Measurements from ENCODE around the gene NCK1.

Gene NCK1

GRCh38 chr3:136882571-136882970 is 20.6 kb downstream of the NCK1 start:
- Histone ChIP-seq H3K79me2 (peaks cover 59% of the 10 kb centered on the region), H3K9me3 (ENCODE audit: control insufficient read depth, low read length) (no peaks in the 10 kb centered on the region), H3K27me3 (ENCODE audit: control insufficient read depth, insufficient read depth, low read length) (no peaks in the 10 kb centered on the region), H3K9ac (no peak overlapping the region), H3K27ac (no peak overlapping the region), H3K36me3 (ENCODE audit: control insufficient read depth, insufficient read depth, low read length) (no peaks in the 10 kb centered on the region), H2AFZ (no peak overlapping the region), H3K4me3 (ENCODE audit: low read depth, low read length) (no peak overlapping the region), H3K4me1 (peaks cover 3% of the 10 kb centered on the region), H3K4me2 (ENCODE audit: low read length) (no peak overlapping the region)
- no peak for TF ChIP-seq CTCF (IDR thresholded peaks at IDR 0.05)

- H3K27ac ChIP-seq = no peak overlapping the region
- H3K27me3 ChIP-seq (ENCODE audit: control insufficient read depth, insufficient read depth, low read length) = no peaks in the 10 kb centered on the region
- H3K9me3 ChIP-seq (ENCODE audit: control insufficient read depth, low read length) = no peaks in the 10 kb centered on the region
- H3K9ac ChIP-seq = no peak overlapping the region
- no peak overlapping the region for H3K4me3 ChIP-seq (ENCODE audit: low read depth, low read length)
- H3K4me1 ChIP-seq = peaks cover 3% of the 10 kb centered on the region
- no peak overlapping the region for H2AFZ ChIP-seq
- no peak overlapping the region for H3K4me2 ChIP-seq (ENCODE audit: low read length)
- no peaks in the 10 kb centered on the region for H3K36me3 ChIP-seq (ENCODE audit: control insufficient read depth, insufficient read depth, low read length)
- H3K79me2 ChIP-seq = peaks cover 61% of the 10 kb centered on the region
- no peak for TF ChIP-seq CTCF (IDR thresholded peaks at IDR 0.05)
These were observed 22.1 kb downstream of the NCK1 start for GRCh38 chr3:136883967-136884720.

- Histone ChIP-seq H3K9me3 (ENCODE audit: control insufficient read depth, low read length) (no peaks in the 10 kb centered on the region), H3K36me3 (ENCODE audit: control insufficient read depth, insufficient read depth, low read length) (no peaks in the 10 kb centered on the region), H3K4me2 (ENCODE audit: low read length) (no peak overlapping the region), H3K79me2 (peaks cover 57% of the 10 kb centered on the region), H2AFZ (no peak overlapping the region), H3K9ac (no peak overlapping the region), H3K4me1 (peaks cover 3% of the 10 kb centered on the region), H3K27me3 (ENCODE audit: control insufficient read depth, insufficient read depth, low read length) (no peaks in the 10 kb centered on the region), H3K4me3 (ENCODE audit: low read depth, low read length) (no peak overlapping the region), H3K27ac (no peak overlapping the region)
- TF ChIP-seq CTCF (IDR thresholded peaks at IDR 0.05) = no peak
These were observed 23.6 kb downstream of the NCK1 start for GRCh38 chr3:136885357-136886213.

- Histone ChIP-seq H3K27ac (no peak overlapping the region), H3K9ac (no peak overlapping the region), H3K36me3 (ENCODE audit: control insufficient read depth, insufficient read depth, low read length) (no peaks in the 10 kb centered on the region), H2AFZ (no peak overlapping the region), H3K27me3 (ENCODE audit: control insufficient read depth, insufficient read depth, low read length) (no peaks in the 10 kb centered on the region), H3K79me2 (peaks cover 64% of the 10 kb centered on the region), H3K4me2 (ENCODE audit: low read length) (no peak overlapping the region), H3K4me3 (ENCODE audit: low read depth, low read length) (no peak overlapping the region), H3K4me1 (peaks cover 9% of the 10 kb centered on the region), H3K9me3 (ENCODE audit: control insufficient read depth, low read length) (no peaks in the 10 kb centered on the region)
- TF ChIP-seq CTCF (IDR thresholded peaks at IDR 0.05) = no peak
These were observed 27.9 kb downstream of the NCK1 start for GRCh38 chr3:136889947-136890346.
